Activated naive CD4-positive, alpha-beta T cell treated with anti-CD3 and anti-CD28 coated beads, Interleukin-2, amount 50 U/mL, for 24 hours (primary cell): ENCODE results near the gene DGKQ.

Source experiments
- H3K27ac Mint-ChIP-seq: one replicate; pipeline ENCODE4 v1.8.0; 2021; ENCODE audit warnings: mild to moderate bottlenecking, mixed read lengths
- H3K27me3 Mint-ChIP-seq: one replicate; pipeline ENCODE4 v1.8.0; 2021; ENCODE audit warnings: mixed read lengths
- H3K36me3 Mint-ChIP-seq: one replicate; pipeline ENCODE4 v1.8.0; 2021; ENCODE audit warnings: mixed read lengths
- H3K4me1 Mint-ChIP-seq: one replicate; pipeline ENCODE4 v1.8.0; 2021; ENCODE audit warnings: mixed read lengths
- H3K4me3 Mint-ChIP-seq: one replicate; pipeline ENCODE4 v1.8.0; 2021; ENCODE audit warnings: mild to moderate bottlenecking, mixed read lengths
- H3K9me3 Mint-ChIP-seq: one replicate; pipeline ENCODE4 v1.8.0; 2021; ENCODE audit warnings: mixed read lengths

The DGKQ gene

DNA sequence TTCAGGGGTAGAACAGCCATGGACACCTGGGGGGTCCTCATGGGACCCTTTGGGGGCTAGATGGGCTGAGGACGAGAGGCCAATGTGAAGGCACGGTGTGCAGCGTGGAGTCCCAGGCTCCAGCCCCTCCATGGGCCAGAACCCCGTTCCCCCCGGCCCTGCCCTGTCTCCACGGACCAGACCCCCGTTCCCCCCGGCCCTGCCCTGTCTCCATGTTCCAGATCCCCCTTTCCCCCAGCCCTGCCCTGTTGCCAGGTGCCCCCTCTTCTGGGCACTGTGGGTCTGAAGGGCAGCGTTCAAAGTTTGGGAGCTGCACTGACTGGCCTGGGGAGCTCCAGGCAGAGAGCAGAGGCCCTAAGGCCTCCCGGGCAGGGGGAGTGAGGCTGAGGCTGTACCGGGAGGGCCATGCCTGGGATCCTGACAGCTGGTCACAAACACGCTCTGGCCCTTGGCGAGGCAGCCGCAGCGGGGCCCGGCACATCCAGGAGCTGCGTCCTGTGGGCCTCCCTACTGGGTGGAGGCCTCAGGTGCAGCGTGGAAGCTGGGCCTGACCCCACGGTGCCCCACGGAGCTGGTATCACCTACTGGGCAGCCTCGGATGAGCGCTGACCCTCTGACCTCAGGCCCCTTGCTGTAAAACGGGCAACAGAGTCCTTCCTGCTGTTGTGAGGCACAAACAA is 8.9 kb downstream of the DGKQ start:
- no peak overlapping the region for H3K4me3 Mint-ChIP-seq
- no peaks in the 10 kb centered on the region for H3K9me3 Mint-ChIP-seq
- no peaks in the 10 kb centered on the region for H3K36me3 Mint-ChIP-seq
- H3K27ac Mint-ChIP-seq, result no peak overlapping the region
- no peaks in the 10 kb centered on the region for H3K4me1 Mint-ChIP-seq
- no peaks in the 10 kb centered on the region for H3K27me3 Mint-ChIP-seq

DNA sequence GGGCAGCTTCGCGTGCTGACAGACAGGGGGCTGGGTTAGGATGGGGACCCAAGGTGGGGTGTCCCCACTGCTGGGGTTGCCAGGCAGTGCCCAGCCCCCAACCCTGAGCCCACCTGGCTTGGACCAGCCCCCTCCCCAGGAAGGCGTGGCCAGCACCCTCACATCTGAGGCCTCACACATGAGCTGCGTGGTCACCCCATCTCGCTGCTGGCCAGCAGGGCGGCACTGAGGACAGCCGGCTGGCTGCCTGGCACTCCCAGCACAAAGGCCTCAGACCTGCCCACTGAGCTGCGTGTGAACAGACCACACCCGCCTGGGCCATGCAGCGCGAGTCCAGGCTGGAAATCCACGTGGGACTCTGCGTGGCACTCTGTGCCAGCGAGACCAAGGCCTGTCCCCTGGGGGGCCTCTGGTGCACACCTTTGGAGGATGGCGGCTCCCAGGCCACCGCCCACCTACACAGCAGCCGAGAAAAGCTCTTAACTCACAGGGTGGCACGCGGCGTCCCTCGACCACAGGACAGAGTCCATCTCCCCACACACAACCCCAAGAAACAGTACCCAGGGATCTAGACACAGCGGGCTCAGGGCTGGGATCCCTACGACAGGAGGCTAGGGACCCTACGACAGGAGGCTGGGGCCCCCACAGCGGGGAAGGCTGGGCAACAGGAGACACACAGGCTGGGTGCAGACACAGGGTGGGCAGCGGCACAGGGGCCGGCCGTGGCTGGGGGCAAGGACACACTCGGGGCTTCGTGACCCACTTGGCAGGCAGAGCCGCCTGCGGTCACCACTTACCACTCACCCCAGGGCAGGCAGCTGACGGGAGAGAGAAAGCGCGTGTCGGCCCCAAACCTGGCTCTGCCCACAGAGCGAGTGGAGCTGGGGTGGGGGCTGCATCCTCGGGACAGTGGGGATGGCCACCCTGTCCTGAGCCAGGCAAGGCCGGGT is 9.8 kb downstream of the DGKQ start:
- no peak overlapping the region for H3K4me3 Mint-ChIP-seq
- H3K4me1 Mint-ChIP-seq, result no peaks in the 10 kb centered on the region
- no peaks in the 10 kb centered on the region for H3K27me3 Mint-ChIP-seq
- H3K9me3 Mint-ChIP-seq, result no peaks in the 10 kb centered on the region
- no peak overlapping the region for H3K27ac Mint-ChIP-seq
- H3K36me3 Mint-ChIP-seq, result no peaks in the 10 kb centered on the region

DNA sequence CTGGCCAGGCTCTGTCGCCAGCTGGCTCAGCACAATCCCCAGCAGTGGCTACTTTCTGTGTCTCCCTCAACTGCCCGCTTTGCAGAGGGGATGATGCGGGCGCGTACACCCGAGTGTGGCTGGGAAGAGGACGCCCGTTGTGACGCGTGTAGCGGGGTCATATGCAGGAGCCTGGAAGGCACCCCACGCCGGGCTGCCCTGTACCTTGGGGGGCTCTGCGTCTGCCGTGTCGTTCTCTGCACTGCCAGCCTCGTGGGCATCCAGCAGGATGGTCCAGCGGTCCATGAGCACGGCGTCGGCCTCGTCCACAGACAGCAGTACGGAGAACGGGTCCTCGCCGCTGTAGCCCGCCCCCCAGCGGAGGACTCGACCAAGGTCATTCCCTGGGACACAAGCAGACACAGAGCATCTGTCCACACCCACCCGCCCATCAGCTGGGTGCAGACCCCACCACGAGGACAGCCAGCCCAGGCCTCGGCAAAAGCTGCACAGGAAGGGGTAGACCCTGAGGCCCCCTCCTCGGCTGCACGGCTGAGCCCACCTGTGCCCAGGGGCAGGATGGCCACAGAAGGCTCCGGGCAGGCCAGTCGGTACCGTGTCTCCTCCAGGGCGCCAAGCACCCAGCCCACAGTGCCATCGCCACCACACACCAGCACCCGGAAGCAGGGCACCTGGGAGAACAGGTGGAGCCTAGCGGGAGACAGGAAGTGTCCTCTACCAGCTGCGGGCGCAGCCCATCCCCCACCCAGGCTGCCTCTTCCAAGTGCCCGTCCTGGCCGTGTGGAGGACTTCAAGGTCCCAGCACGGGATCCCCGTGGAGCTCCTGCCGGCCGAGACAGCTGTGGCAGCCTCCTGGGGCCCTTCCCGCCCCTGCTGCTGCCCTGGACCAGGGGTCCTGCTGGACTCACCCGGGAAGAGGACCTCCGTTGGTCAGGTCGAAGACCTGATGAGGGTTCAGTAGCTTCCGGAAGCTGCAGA is 10.8 kb downstream of the DGKQ start:
- Mint-ChIP-seq H3K36me3 (no peaks in the 10 kb centered on the region), H3K4me1 (no peaks in the 10 kb centered on the region), H3K27ac (no peak overlapping the region)

DNA sequence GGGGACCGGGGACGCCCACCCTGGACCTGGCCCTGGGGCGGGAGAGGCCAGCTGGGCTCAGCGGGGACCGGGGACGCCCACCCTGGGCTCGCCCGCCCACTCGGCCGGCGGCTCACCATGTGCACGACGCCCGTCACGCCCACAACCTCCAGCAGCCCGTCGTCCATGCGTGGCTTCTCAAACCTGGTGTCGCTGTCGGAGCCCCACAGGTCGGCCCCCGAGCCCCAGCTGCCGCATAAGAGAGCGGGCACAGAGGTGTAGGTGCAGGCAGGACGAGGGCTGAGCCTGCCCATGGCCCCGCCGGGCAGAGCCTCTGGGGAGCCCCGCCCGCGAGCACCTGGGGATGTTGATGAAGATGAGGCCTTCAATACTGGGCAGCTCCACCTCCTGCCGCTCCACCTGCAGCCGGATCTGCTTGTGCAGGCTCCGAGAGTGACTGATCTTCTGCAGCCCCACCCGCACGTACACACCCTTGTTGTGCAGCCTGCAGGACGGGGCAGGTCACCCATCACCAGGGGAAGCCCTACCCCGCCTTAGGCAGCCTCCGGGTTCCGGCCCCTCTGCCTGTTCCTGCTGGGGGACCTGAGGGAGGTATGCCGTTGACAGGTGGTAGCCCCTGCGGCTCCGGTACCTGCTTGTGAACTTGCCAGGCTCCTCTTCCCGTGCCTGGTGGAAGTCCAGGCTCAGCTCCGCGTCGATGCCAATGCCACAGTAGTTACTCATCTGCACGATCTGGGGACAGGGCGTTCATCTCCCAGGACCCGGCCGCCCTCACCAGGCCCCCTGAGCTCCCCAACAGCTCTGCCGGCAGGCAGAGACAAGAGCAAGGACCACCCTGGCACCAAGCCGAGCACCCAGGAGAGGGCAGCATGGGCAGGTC is 11.8 kb downstream of the DGKQ start:
- H3K36me3 Mint-ChIP-seq, result no peaks in the 10 kb centered on the region
- H3K27ac Mint-ChIP-seq, result no peak overlapping the region
- H3K9me3 Mint-ChIP-seq, result no peaks in the 10 kb centered on the region
- no peaks in the 10 kb centered on the region for H3K27me3 Mint-ChIP-seq
- H3K4me3 Mint-ChIP-seq, result no peak overlapping the region
- no peaks in the 10 kb centered on the region for H3K4me1 Mint-ChIP-seq

More for the DNA sequence above, 10.8 kb downstream of the DGKQ start:
- no peaks in the 10 kb centered on the region for H3K27me3 Mint-ChIP-seq
- H3K9me3 Mint-ChIP-seq, result no peaks in the 10 kb centered on the region
- no peak overlapping the region for H3K4me3 Mint-ChIP-seq

DNA sequence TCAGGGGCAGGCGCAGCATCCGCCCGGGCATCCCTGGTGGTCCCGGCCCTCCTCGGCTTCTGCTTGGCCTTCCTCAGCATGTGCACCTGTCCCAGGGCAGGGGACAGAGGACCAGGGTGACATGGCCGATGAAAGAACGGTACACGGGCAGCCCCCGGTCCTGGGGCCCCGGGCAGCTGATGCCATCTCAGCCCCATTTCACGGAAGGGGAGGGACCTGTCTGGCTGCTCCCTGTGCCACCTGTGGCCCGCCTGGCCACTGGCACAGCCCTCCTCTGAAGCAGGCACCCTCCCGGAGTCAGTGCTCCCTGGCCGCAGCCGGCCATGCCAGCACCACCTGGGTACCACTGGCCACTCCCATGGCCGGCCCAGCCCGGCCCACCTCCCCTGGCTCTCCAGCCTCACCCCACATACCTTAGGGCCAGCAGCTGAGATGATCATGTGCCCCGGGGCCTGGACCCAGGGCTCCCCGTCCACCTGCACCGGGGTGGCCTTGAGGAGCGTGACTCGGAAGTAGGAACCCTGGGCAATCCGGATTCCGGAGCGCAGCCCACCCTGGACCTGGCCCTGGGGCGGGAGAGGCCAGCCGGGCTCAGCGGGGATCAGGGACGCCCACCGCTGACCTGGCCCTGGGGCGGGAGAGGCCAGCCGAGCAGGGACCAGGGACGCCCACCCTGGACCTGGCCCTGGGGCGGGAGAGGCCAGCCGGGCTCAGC is 12.6 kb downstream of the DGKQ start:
- no peaks in the 10 kb centered on the region for H3K36me3 Mint-ChIP-seq
- no peaks in the 10 kb centered on the region for H3K27me3 Mint-ChIP-seq
- no peaks in the 10 kb centered on the region for H3K9me3 Mint-ChIP-seq
- H3K4me1 Mint-ChIP-seq, result no peaks in the 10 kb centered on the region
- no peak overlapping the region for H3K4me3 Mint-ChIP-seq
- no peak overlapping the region for H3K27ac Mint-ChIP-seq

DNA sequence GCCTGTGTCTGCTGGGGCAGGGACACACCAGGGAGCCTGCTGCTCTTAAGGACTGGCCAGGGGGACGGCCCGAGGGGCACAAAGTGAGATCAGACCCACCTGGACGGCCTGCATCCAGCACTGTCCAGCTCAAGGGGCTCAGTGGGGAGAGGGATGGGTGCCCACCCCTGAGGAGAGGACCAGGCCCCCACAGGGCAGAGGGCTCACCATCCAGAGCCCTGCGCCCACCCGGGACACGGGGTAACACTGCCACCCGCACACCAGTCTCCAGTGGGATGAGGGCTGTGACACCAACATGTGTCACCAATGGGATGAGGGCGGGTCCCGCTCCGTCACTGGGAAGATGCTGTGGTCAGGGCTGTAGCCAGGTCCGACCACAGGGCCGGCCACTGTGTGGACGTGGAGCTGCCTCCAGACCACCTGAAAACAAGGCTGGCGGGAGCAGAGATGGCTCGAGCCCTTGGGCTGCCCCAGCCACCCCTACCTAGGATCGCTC is 13.2 kb downstream of the DGKQ start:
- H3K4me3 Mint-ChIP-seq, result no peak overlapping the region
- no peaks in the 10 kb centered on the region for H3K27me3 Mint-ChIP-seq
- no peaks in the 10 kb centered on the region for H3K36me3 Mint-ChIP-seq
- H3K27ac Mint-ChIP-seq, result no peak overlapping the region
- H3K9me3 Mint-ChIP-seq, result no peaks in the 10 kb centered on the region
- H3K4me1 Mint-ChIP-seq, result no peaks in the 10 kb centered on the region

DNA sequence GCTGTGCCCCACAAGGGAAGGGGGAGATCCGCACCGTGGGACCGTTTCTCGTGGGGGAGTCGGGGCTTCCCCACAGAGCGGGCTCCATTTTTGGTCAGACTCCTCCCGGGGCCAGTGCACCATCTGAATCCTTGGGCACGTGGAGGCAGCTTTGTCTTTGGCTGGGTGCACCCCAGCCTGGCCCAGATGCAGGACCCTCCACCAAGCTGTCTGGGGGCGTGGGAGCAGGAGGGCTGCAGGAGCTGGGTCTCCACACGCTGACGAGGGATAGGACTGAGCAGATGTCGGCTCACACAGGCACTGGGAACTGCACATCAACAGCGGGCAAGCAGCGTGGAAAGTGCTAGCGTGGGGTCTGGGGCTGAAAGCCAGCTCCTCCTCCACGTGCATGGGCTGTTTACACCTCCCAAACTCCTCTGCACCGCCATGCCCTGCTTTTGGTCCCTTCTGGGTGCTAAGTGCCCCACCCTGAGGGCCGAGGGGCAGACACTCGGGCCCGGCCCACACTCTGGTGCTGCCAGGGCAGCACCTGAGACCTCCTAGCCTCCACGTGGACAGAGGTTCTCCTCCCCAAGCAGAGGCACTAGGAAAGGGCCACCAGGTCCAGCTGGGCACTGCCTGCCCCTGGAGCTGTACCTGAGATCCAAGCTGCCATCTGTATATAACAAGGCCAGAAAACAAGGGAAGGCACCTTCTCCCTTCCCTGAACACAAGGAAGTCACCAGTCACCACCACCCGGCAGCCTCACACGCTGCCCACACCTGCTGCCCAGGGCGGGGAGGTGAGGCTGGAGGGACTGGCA is 13.8 kb downstream of the DGKQ start:
- Mint-ChIP-seq H3K4me1 (no peaks in the 10 kb centered on the region), H3K36me3 (peaks cover 2% of the 10 kb centered on the region), H3K27me3 (no peaks in the 10 kb centered on the region), H3K9me3 (no peaks in the 10 kb centered on the region), H3K27ac (no peak overlapping the region), H3K4me3 (no peak overlapping the region)

DNA sequence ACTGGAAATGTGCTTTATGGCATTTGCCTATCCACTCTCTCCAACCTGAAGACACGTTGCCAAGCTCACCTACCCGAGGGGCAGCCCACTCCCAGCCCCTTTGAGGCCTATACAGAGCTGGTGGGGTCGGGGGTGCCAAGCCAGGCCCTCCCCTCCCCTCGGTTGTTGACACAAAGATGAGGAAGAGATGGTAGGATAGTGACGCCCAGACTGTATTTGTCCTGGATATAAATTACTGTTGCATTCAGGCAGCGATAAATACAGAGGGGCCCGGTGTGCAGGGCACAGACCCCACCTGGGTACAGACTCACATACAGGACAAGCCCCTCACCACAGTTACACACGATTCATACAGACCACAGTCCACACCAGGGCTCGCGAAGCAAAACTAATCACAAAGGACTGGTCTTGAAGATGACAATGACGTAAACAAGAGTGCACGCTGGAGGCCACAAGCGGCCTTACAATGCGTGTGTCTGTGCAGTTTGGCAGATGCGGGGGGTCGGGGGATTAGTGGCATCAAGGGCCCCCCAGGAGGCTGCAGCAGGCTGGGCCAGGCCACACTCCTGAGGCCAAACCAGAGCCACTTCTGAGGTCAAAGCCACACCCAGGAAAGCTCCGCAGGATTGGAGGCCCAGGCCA is 14.6 kb downstream of the DGKQ start:
- H3K4me1 Mint-ChIP-seq, result no peaks in the 10 kb centered on the region
- H3K27ac Mint-ChIP-seq, result no peak overlapping the region
- peaks cover 4% of the 10 kb centered on the region for H3K36me3 Mint-ChIP-seq
- H3K9me3 Mint-ChIP-seq, result no peaks in the 10 kb centered on the region
- H3K4me3 Mint-ChIP-seq, result no peak overlapping the region
- no peaks in the 10 kb centered on the region for H3K27me3 Mint-ChIP-seq

DNA sequence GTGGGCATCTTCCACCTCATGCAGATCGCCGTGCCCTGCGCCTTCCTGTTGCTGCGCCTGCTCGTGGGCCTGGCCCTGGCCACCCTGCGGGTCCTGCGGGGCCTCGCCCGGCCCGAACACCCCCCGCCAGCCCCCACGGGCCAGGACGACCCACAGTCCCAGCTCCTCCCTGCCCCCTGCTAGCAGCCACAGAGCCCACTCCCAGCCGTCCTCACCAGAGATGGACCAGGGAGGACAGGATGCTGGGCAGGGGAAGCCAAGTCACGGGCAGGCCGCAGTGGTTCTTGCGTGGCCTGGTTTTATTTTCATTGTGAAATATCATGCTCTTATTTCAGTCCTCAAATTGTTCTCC is 15.1 kb downstream of the DGKQ start:
- Mint-ChIP-seq H3K36me3 (peaks cover 4% of the 10 kb centered on the region), H3K9me3 (no peaks in the 10 kb centered on the region), H3K4me1 (no peaks in the 10 kb centered on the region), H3K4me3 (no peak overlapping the region), H3K27me3 (no peaks in the 10 kb centered on the region), H3K27ac (no peak overlapping the region)

DNA sequence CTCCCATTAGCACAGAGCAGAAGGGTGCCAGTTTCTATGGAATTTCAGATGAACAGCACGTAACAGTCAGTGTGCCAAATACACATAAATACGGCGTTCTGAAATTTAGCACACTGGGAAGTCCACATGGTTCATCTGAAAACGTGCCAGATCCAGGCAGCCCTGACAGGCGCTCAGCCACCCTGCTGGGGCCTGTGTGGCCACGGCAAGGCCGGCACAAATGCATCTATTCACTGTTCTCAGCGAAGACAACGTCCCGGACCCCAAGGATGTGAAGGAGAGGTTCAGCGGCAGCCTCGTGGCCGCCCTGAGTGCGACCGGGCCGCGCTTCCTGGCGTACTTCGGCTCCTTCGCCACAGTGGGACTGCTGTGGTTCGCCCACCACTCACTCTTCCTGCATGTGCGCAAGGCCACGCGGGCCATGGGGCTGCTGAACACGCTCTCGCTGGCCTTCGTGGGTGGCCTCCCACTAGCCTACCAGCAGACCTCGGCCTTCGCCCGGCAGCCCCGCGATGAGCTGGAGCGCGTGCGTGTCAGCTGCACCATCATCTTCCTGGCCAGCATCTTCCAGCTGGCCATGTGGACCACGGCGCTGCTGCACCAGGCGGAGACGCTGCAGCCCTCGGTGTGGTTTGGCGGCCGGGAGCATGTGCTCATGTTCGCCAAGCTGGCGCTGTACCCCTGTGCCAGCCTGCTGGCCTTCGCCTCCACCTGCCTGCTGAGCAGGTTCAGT is 15.6 kb downstream of the DGKQ start:
- H3K4me1 Mint-ChIP-seq, result no peaks in the 10 kb centered on the region
- H3K27ac Mint-ChIP-seq, result no peak overlapping the region
- no peaks in the 10 kb centered on the region for H3K9me3 Mint-ChIP-seq
- no peaks in the 10 kb centered on the region for H3K27me3 Mint-ChIP-seq
- H3K4me3 Mint-ChIP-seq, result no peak overlapping the region
- H3K36me3 Mint-ChIP-seq, result peaks cover 4% of the 10 kb centered on the region

DNA sequence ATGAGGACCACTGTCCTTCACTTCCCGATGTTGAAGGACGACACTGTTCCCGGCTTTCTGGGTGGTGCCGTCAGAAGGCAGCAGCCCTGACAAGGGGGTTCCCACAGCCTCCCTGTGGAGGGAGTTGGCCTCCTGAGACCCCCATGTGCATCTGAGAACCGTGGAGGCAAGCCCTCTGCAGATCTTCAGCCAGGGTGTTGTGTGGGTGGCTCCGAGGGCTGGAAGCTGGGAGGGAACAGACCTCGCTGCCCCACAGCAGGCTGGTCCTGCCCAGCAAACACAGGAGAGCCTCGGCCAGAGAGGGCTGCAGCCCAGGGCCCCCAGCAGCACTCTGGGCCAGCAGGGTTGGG is 16.2 kb downstream of the DGKQ start:
- Mint-ChIP-seq H3K27ac (no peak overlapping the region), H3K4me1 (no peaks in the 10 kb centered on the region), H3K9me3 (no peaks in the 10 kb centered on the region), H3K36me3 (peaks cover 4% of the 10 kb centered on the region), H3K27me3 (no peaks in the 10 kb centered on the region), H3K4me3 (no peak overlapping the region)

DNA sequence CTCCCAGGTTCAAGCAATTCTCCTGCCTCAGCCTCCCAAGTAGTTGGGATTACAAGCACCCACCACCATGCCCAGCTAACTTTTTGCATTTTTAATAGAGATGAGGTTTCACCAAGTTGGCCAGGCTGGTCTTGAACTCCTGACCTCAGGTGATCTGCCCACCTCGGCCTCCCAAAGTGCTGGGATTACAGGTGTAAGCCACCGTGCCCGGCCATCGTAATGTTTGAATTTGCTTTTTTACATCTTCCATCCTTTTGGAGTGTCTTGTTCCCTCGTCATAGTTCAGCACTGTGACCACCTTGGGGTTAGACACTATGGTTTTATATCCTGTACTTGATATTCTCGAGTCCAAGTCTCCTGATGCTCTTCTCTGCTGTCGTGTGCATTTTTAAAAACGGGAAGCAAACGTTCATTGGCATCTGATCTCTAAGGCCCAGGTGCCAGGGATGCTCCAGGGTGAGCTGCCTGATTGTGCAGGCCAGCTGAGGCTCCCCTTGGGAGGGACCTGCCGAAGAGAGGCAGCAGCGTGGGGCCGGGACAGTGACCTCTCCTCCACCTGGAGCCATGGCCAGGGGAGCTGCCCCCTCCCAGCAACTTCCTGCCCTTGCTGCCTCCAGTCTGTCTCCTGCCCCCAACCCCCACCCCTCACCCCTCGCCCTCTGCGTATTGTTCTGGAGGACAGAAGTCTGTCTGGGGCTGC is 16.7 kb downstream of the DGKQ start:
- no peaks in the 10 kb centered on the region for H3K27me3 Mint-ChIP-seq
- peaks cover 4% of the 10 kb centered on the region for H3K36me3 Mint-ChIP-seq
- no peak overlapping the region for H3K27ac Mint-ChIP-seq

More for the DNA sequence above, 16.7 kb downstream of the DGKQ start:
- no peak overlapping the region for H3K4me3 Mint-ChIP-seq
- no peaks in the 10 kb centered on the region for H3K9me3 Mint-ChIP-seq
- H3K4me1 Mint-ChIP-seq, result no peaks in the 10 kb centered on the region
